Testis (tissue), 3 donors: Measurements from ENCODE around the gene EME1. TPM values are rescaled to one million over a fixed set of nuclear protein-coding genes. Genes with fewer than 3 reads are reported as not detected.
A peak's percentile ranks its signal among the peaks of the same experiment; 100 is the strongest.

ENCODE experiments used
- DNase-seq: peaks from one replicate; pipeline ENCODE4 v3.0.0-alpha.2; 2019
- H3K27ac ChIP-seq, 2 donors: fragments of 200-600 bp; sonication (generic); one replicate each; pipeline ENCODE4 v1.5.1; 2019
- H3K27me3 ChIP-seq: fragments of 200-600 bp; sonication (generic); one replicate; pipeline ENCODE4 v1.5.1; 2019
- H3K36me3 ChIP-seq: fragments of 200-600 bp; sonication (generic); one replicate; pipeline ENCODE4 v1.5.1; 2017; ENCODE audit warnings: low read depth; ENCODE audit errors: missing control alignments
- H3K4me1 ChIP-seq: fragments of 200-600 bp; sonication (generic); one replicate; pipeline ENCODE4 v1.5.1; 2019
- H3K4me3 ChIP-seq, 2 donors: fragments of 200-600 bp; sonication (generic); one replicate each; pipeline ENCODE4 v1.5.1; 2017 to 2019
- H3K9me3 ChIP-seq: fragments of 200-600 bp; sonication (generic); one replicate; pipeline ENCODE4 v1.5.1; 2017
- POLR2A ChIP-seq: fragments of 450-650 bp; IDR thresholded peaks from one replicate; pipeline ENCODE4 v1.6.1; 2017; ENCODE audit warnings: antibody characterized with exemption, mild to moderate bottlenecking, moderate library complexity
- WGBS, 2 donors: methylation state at CpG; one replicate each; pipeline ENCODE4 v1.1.5; 2018; 5-methylcytosine and 5-hydroxymethylcytosine counted together
- intact Hi-C: fragments of 100-400 bp; cut with DNase I; formaldehyde crosslinking; loops from one replicate; pipeline ENCODE4 v1.15.1; 2023; ENCODE audit warnings: low total_unique reads
- polyA plus RNA-seq: library from polyadenylated mRNA; stranded (reverse); fragments of 350-450 nt; fragmentation: Illumina TruSeq; extraction: RNeasy Lipid Tissue Mini Kit (QIAGEN cat#74804); gene quantifications from one replicate; pipeline ENCODE4 v1.2.3, GENCODE V29; 2014; ENCODE audit warnings: low read depth, low replicate concordance; ENCODE audit not compliant: insufficient read depth
- total RNA-seq, 2 donors: library from RNA; depleted of rRNA; stranded (reverse); fragments of >200 nt; gene quantifications; one replicate each; pipeline ENCODE4 v1.2.3, GENCODE V29; 2016
- TF ChIP-seq, protein P1 (sequence below), 3 experiments: fragments of 450-650 bp in 2 of 3; fragments of 200-600 bp in 1 of 3; sonication (generic) in 1 of 3; IDR thresholded peaks; one replicate each; pipeline ENCODE4 v1.5.1; 2016 to 2019; ENCODE audit warnings: antibody characterized with exemption in 3 of 3, mild to moderate bottlenecking in 2 of 3, moderate library complexity in 1 of 3

Gene EME1
- total and polyA plus RNA-seq, 3 donors from 2014 or later, result 15.6 to 22.8 (median 19.3) TPM

DNA sequence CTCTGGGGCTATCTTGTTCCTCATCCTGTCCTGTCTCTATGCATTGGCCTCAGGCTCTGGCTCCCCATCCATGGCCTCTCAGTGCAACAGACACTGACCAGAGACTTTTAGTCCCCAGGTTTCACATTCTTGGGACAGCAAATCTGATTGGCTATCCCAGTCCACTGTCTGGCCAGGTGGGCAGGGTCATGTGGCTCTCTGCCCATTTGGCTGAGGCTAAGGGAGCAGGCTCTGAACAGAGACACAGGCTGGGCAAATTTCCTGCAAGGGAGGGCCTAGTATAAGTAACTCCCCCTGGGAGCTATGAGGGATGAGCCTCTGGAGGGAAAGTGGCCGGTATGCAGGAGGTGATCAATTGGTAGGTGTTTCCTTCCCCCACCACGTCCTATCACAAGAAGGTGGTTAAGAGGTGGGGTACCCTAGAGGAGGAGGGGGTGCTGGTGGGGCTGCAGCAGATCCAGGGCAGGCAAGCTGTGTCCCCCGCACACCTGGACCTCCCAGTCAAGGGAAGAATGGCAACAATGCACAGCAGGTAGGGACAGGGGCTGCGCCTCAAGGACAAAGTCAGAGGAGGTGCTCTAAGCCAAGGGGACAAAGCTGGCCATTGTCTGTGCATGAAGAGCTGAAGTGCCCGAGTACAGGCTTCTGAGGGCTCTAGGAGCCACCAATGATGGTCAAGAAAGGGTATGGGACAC is 13.9 kb upstream of the EME1 start:
- intact Hi-C loops, result no loop called here
- H3K36me3 ChIP-seq, result no peaks in the 10 kb centered on the region
- no peaks in the 10 kb centered on the region for H3K9me3 ChIP-seq
- 42 to 56% methylated on average over 3 to 5 of the region's 5 CpGs for WGBS, 2 donors
- H3K27me3 ChIP-seq, result no peaks in the 10 kb centered on the region
- H3K4me1 ChIP-seq, result peaks cover 32% of the 10 kb centered on the region
- peak overlapping the region; percentile 22 to 50 for H3K27ac ChIP-seq
- TF ChIP-seq POLR2A, result no peak
- DNase-seq, result peak; percentile 40
- no peak overlapping the region for H3K4me3 ChIP-seq

DNA sequence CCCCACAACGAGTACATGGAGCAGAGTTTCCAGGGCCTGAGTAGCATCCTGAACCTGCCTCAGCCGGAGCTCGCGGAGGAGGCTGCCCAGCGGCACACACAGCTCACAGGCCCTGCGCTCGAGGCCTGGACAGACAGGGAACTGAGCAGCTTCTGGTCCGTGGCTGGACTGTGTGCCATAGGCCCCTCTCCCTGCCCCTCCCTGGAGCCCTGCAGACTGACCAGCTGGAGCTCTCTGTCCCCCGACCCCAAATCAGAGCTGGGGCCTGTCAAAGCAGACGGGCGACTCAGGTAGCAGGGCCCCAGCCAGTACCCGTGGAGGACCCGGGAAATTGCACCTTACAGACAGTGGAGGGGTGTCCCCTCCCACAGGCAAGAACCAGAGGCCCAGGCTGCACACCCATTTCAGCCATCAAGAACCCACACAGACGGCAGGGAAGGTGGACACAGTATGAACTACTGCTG is 13.0 kb upstream of the EME1 start:
- Histone ChIP-seq H3K4me3 (no peak overlapping the region), H3K9me3 (no peaks in the 10 kb centered on the region), H3K27me3 (no peaks in the 10 kb centered on the region), H3K4me1 (peaks cover 32% of the 10 kb centered on the region), H3K36me3 (no peaks in the 10 kb centered on the region), H3K27ac (peak overlapping the region; percentile 22 to 64)
- WGBS, 2 donors, result 42 to 66% methylated on average over 2 to 14 of the region's 14 CpGs
- TF ChIP-seq, protein P1, sequence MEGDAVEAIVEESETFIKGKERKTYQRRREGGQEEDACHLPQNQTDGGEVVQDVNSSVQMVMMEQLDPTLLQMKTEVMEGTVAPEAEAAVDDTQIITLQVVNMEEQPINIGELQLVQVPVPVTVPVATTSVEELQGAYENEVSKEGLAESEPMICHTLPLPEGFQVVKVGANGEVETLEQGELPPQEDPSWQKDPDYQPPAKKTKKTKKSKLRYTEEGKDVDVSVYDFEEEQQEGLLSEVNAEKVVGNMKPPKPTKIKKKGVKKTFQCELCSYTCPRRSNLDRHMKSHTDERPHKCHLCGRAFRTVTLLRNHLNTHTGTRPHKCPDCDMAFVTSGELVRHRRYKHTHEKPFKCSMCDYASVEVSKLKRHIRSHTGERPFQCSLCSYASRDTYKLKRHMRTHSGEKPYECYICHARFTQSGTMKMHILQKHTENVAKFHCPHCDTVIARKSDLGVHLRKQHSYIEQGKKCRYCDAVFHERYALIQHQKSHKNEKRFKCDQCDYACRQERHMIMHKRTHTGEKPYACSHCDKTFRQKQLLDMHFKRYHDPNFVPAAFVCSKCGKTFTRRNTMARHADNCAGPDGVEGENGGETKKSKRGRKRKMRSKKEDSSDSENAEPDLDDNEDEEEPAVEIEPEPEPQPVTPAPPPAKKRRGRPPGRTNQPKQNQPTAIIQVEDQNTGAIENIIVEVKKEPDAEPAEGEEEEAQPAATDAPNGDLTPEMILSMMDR (IDR thresholded peaks at IDR 0.05), result no peak
- TF ChIP-seq POLR2A, result no peak
- intact Hi-C loops, result no loop called here
- DNase-seq, result no peak

DNA sequence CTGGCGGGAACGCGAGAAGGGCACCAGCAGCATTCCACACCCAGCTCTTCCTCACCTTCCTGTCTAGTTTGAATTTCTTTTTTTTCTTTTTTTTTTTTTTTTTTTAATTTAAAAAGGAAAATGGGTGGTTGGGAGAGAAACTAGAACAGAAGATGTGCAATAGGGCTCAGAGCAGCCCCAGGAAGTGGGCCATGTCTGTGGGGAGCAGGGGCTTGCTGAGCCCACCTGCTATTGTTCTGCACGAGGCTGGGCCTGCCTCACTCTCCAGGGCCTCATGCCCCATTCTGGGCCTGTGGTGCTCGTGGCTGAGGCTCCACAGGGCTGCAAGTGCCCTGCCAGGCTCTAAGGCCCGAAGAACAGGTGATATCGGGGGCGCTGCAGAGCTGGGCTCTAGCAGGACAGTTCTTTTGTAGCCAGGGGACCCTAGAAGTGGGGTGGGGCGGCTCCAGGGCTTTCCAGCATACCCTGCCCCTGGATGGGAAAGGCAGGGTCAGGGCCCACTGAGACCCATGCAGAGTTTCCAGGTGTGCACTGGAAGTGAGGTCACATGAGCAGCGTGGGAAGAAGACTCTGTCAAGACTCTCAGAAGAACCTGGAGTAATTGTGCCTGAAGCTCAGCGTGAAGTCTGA is 12.4 kb upstream of the EME1 start:
- no peaks in the 10 kb centered on the region for H3K27me3 ChIP-seq

DNA sequence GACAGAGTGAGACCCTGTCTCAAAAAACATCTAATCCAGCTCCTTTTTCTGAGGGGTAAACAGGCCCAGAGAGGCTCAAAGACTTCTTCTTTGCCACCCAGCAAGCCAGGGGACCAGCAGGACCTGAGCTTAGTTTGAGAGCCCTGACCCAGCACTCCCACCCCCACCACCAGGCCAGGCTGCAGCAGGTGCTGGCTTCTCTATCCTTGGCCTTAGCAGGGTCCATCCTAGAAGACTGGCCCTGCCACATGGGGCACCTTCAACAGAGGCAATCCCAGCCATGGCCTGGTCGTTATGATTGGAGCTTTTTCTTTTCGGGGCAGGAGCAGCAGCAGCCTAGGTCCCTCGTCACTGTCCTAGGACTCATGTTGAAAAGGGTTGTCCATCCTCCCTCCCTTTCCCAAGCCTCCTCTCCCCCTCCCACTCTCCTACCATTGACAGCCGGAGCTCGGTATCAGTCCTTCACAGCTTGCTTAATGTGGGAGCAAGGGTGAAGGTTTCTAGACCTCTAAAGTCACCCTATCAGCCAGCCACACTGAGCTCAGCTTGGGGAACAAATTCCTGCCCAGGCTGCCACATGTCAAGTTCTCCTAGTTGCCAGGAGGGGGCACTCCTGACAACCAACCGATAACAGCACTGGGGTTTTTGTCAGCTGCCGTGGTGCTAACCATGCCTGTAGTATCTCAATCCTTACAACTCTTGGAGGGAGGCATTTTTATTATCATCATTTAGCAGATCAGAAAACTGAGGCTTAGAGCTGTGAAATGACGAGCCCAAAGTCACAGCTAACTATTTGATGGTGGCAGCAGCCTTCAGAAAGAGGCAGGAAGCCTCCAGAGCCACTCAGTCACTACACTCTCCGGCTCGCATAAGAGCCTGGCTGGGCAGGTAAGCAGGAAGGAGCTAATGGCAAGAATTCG is 11.2 kb upstream of the EME1 start:
- Histone ChIP-seq H3K27me3 (no peaks in the 10 kb centered on the region), H3K27ac (peak overlapping the region in 1 of 2 donors; percentile 7), H3K9me3 (no peaks in the 10 kb centered on the region), H3K4me1 (peaks cover 32% of the 10 kb centered on the region), H3K4me3 (no peak overlapping the region), H3K36me3 (no peaks in the 10 kb centered on the region)
- DNase-seq, result peak; percentile 75
- intact Hi-C loops, result no loop called here
- WGBS, 2 donors, result 48 to 51% methylated on average over 10 to 11 of the region's 11 CpGs
- TF ChIP-seq, protein P1 (IDR thresholded peaks at IDR 0.05), result peak; percentile 40 to 71 (median 64)
- no peak for TF ChIP-seq POLR2A

More for the DNA sequence above, 12.4 kb upstream of the EME1 start:
- TF ChIP-seq POLR2A, result no peak
- TF ChIP-seq, protein P1 (IDR thresholded peaks at IDR 0.05), result no peak
- no peak for DNase-seq
- 89 to 91% methylated on average over 8 to 11 of the region's 11 CpGs for WGBS, 2 donors
- H3K27ac ChIP-seq, result peak overlapping the region; percentile 22 to 64
- H3K4me1 ChIP-seq, result peaks cover 32% of the 10 kb centered on the region
- H3K36me3 ChIP-seq, result no peaks in the 10 kb centered on the region
- H3K9me3 ChIP-seq, result no peaks in the 10 kb centered on the region
- intact Hi-C loops, result no loop called here
- H3K4me3 ChIP-seq, result no peak overlapping the region

DNA sequence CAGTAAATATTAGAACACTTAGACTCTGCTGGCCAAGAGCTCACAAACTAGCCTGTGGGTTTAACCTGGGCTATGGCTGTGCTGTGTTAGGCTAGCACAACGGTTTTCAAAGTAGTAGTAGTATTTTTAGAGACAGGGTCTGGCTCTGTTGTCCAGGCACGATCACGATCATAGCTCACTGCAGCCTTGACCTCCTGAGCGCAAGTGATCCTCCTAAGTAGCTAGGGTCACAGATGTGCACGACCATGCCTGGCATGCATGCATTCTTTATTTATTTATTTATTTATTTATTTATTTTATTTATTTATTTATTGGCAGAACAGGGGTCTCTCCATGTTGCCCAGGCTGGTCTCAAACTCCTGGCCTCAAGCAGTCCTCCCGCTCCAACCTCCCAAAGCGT is 10.4 kb upstream of the EME1 start:
- TF ChIP-seq, protein P1 (IDR thresholded peaks at IDR 0.05), result no peak
- TF ChIP-seq POLR2A, result no peak
- DNase-seq, result no peak
- Histone ChIP-seq H3K9me3 (no peaks in the 10 kb centered on the region), H3K4me3 (no peak overlapping the region), H3K36me3 (no peaks in the 10 kb centered on the region), H3K4me1 (peaks cover 32% of the 10 kb centered on the region), H3K27me3 (no peaks in the 10 kb centered on the region), H3K27ac (peak overlapping the region in 1 of 2 donors; percentile 7)
- 69 to 72% methylated on average over 7 of the region's 7 CpGs for WGBS, 2 donors
- intact Hi-C loops, result no loop called here
